Globus pallidus (tissue), 1 donor: Measurements from ENCODE around the gene DHRS3.

Experiments
- DNase-seq: peaks from one replicate; pipeline ENCODE4 v3.0.0-alpha.2; 2015; ENCODE audit warnings: low spot score

The DHRS3 gene

DNA sequence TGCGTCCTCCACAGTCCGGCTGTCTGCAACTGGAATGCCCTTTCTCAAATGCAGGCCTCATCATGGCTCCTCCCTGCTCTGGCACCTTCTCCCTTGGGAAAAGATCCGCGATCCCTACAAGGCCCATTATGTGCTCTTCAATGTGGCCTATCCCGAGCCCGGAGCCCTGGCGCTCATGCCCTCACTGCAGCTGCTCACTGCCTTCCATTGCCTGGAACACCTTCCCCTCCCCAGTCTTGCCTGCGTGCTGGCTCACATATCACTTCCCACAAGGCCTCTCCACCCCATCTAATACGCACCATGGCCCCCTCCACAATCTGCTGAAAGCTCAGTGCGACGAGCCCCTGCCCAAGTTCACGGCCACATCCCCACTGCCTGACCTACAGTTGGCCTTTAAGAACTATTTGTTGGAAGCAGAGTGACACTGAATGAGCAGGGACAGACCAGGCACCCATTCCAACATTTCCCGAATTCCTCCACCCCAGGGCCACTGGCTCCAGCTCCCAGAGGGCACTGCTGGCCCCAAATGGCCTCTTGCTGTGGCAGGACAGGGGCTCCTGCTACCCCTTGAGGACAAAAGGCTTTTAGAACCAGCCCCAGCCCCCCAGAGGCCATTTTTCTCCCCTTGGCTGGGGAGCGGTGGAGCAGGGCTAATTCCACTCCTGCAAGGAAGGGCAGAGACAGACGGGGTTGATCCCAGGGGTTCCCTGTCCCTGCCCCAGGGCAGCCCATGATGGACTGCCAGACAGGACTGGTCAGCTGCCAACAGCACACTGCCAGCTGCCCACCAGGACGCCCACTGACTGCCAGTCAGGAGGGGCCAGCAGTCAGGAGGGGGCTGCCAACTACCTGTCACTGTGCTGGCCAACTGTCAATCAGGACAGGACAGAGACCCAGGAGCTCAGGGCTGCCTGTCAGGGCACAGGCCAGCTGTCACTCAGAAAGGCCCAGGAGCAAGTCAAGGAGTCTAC is 64.8 kb downstream of the DHRS3 start:
- DNase-seq: no peak

- no peak for DNase-seq
Observed at GRCh38 chr1:12552111-12552888, 65.7 kb downstream of the DHRS3 start.

- DNase-seq: no peak
Observed at GRCh38 chr1:12551584-12551983, 66.4 kb downstream of the DHRS3 start.

GRCh38 chr1:12549460-12550349 is 68.3 kb downstream of the DHRS3 start:
- no peak for DNase-seq

GRCh38 chr1:12548973-12549459 is 69.0 kb downstream of the DHRS3 start:
- DNase-seq: no peak

- no peak for DNase-seq
Observed at GRCh38 chr1:12548279-12548972, 69.6 kb downstream of the DHRS3 start.

GRCh38 chr1:12547586-12548225 is 70.3 kb downstream of the DHRS3 start:
- DNase-seq: no peak

GRCh38 chr1:12546771-12547585 is 71.0 kb downstream of the DHRS3 start:
- DNase-seq: no peak

- DNase-seq: no peak
Observed at GRCh38 chr1:12544992-12545391, 73.0 kb downstream of the DHRS3 start.

DNA sequence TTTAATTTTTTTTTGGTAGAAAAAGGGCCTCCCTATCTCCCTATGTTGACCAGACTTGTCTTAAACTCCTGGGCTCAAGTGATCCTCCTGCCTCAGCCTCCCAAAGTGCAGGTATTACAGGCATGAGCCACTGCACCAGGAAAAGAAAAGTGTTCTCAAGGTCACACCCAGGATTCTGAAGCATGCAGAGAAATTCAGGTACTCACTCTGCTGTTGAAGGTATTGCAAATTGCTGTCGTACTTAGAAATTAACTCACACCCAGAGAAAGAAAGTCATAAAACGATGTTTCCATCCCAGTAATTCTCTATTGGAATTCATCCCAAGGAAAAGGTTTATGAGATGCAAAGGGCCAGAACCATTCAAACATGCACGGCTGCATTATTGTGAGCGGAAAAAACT is 73.7 kb downstream of the DHRS3 start:
- DNase-seq: no peak

DNA sequence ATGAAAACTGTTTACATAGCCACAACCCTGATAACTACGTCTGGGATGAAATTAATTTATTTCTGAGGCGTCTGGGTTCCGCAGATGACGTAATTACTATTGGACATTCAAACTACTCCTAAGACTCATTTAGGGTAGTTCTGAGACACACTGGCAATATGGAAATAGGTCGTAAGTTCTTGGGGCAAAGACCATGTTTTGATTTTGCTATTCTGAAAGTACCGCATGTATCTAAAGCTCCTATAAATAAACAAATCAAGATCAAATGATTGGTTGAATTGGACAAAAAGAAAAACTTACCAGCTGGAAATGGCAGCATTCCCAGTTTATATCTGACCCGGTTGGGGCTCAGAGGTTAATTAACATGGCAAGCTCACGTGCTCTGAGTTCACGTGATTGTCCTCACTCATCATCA is 74.3 kb downstream of the DHRS3 start:
- DNase-seq: no peak

- no peak for DNase-seq
Observed at GRCh38 chr1:12542616-12543592, 75.1 kb downstream of the DHRS3 start.

DNA sequence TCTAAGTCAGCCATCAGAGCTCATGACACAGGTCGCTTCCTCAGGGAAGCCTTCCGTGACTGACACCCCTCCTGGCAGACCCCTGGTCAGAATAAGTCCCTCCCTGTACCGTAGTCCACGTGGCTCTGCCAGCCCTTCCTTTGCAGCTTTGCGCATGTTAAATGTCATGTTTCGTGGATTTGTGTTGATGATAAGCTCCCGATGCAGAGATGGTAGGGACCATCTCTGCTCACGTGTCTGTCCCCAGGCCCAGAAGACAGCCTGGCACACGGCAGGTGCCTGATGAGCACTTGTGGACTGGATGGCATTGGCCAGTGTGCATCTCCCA is 75.9 kb downstream of the DHRS3 start:
- DNase-seq: no peak

DNA sequence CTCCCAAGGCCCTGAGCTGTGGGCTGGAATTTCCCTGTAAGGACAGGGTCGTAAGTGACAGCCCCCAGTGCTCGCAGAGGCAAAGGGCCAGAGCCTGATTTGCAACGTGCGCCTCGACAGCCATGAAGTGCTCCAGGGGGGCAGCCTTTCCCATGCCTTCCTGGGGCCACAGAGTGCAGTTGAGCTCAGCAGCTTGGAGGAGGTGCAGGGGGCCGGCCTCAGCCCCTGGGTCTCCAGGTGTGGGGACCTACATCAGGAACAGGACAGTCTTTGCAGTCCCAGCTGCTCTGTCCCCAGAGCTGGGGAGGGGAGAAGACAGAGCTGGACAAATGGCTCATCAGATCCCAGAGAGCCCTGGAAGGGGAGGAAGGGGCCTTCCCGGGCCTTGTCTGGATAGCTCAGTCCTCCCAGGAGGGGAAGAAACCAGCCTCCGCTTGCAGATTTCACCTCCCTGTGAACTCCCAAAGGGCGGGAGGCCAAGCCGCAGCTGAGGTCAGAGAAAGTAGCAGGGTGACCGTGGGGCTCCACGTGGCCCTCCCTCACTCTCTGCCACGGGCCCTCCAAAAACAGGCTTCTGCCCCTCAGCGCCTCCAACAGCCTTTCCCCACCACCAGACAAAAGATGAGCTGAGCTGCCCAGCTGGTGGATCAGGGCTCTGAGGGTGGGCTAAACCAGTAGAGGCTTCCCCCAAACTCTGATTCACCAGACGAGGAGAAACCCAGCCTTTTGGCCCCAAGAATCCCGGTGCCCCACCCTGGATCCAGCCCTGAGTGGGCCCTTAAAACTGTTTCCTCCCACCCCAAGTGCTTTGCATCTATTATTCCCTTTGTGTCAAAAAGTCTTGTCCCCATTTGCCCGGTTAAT is 76.5 kb downstream of the DHRS3 start:
- DNase-seq: no peak

DNA sequence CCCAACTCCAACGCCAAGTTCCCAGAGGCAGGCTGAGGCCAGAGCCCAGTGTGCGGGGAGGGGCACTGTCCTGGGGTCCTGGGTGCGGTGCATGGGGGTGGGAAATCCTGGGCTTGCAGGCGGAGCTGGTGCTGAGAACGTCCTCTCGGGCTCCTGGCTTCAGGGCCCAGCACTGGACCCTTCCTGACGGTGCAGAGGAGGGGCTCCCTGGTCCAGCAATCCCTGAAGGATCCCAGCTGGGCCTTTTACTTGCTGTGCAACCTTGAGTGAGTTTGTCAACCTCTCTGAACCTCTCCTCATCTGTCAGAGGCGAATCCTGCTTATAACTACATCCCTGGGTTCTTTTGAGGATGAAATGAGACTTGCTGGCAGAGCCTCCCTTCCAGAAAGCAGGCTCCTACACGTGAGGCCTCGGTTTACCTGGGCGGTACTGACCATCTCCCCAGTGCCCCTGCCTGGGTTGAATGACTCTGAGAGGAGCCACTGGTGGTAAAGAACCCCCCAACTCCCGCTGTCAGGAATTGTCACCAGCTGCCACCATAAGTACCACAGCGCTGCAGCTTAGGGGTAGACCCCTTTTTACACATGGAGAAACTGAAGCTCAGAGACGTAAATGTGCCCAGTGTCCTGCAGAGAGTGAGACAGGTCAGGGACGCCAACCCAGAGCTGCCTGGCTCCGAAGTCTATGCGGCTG is 77.3 kb downstream of the DHRS3 start:
- DNase-seq: no peak

- no peak for DNase-seq
Observed at GRCh38 chr1:12539705-12540579, 78.1 kb downstream of the DHRS3 start.
